ENCODE results near the gene PARP11. TPM values are rescaled to one million over a fixed set of nuclear protein-coding genes. Genes with fewer than 3 reads are reported as not detected.
"Not testable (repeated sequence)": the region's sequence is repeated elsewhere in the genome, so short reads cannot be mapped to it uniquely, and the experiment has no call there.

PARP11 gene
- total and polyA plus RNA-seq, 2 of the 8 experiments (the other 6 are each of a cell fraction or from before 2014, with no cell fraction given), result 4.2 to 13.3 TPM

- H2AK5ac ChIP-seq (ENCODE audit: low read depth, low read length); H3K79me1 ChIP-seq (ENCODE audit: low read depth, low read length); H3K9ac ChIP-seq (replicated peaks in 1 of 4; ENCODE audit: extremely low read depth in 1 of 4, low read depth in 3 of 4, low read length in 3 of 4); H3K14ac ChIP-seq (ENCODE audit: insufficient read length); H3K18ac ChIP-seq (ENCODE audit: extremely low read depth, low read length); H2BK20ac ChIP-seq (ENCODE audit: low read length); H3K4me2 ChIP-seq (ENCODE audit: insufficient read depth in 1 of 2, low read depth in 2 of 2, low read length in 2 of 2); H2BK5ac ChIP-seq (ENCODE audit: low read depth, low read length); H3K4ac ChIP-seq (replicated peaks; ENCODE audit: insufficient read length, low read depth, low read length); H4K5ac ChIP-seq (ENCODE audit: insufficient read length, low read depth, low read length); H3K4me1 ChIP-seq (replicated peaks in 1 of 4; ENCODE audit: control insufficient read depth in 3 of 4, insufficient read depth in 4 of 4, low read length in 3 of 4); FAIRE-seq; H3K4me3 ChIP-seq (ENCODE audit: extremely low read depth in 1 of 4, insufficient read depth in 2 of 4, low read depth in 3 of 4, low read length in 4 of 4); H4K20me1 ChIP-seq (replicated peaks in 1 of 2; ENCODE audit: control insufficient read depth in 1 of 2, insufficient read depth in 2 of 2, low read length in 2 of 2); POLR2A ChIA-PET (ENCODE audit: partially characterized antibody); H4K8ac ChIP-seq (ENCODE audit: extremely low read depth, insufficient read depth, low read length); H2AFZ ChIP-seq (ENCODE audit: low read length); H3K79me2 ChIP-seq (ENCODE audit: control insufficient read depth in 1 of 2, insufficient read depth in 2 of 2, low read length in 2 of 2); H2BK15ac ChIP-seq (ENCODE audit: low read length); H3K27ac ChIP-seq (ENCODE audit: low read depth, low read length); H3K23me2 ChIP-seq (ENCODE audit: low read depth, low read length); DNase-seq (ENCODE audit: low read depth in 1 of 2, low spot score in 2 of 2); H2BK12ac ChIP-seq (ENCODE audit: low read depth, low read length); CTCF ChIA-PET (ENCODE audit: partially characterized antibody); H3K23ac ChIP-seq (ENCODE audit: insufficient read length); H3K27me3 ChIP-seq (replicated peaks in 1 of 4; ENCODE audit: control insufficient read depth in 3 of 4, extremely low read depth in 1 of 4, insufficient read depth in 3 of 4, low read length in 3 of 4); H3K56ac ChIP-seq (replicated peaks; ENCODE audit: insufficient read length, low read depth, low read length); H3K36me3 ChIP-seq (ENCODE audit: control insufficient read depth in 2 of 4, insufficient read depth in 4 of 4, low read length in 3 of 4); H3K9me3 ChIP-seq (ENCODE audit: insufficient read depth in 2 of 2, low read depth in 1 of 2, low read length in 1 of 2); H4K91ac ChIP-seq (replicated peaks; ENCODE audit: insufficient read length, low read length); H2BK120ac ChIP-seq (replicated peaks; ENCODE audit: low read depth, low read length): not testable (repeated sequence)
- WGBS, 2 experiments (ENCODE audit: extremely low coverage in 1 of 2, insufficient coverage in 1 of 2, insufficient read length in 1 of 2, insufficient replicate concordance in 2 of 2, low coverage in 1 of 2, low lambda C conversion rate in 2 of 2, missing lambda C conversion rate in 1 of 2), result 89% methylated on average over 2 of the region's 2 CpGs; no CpG with 5 or more reads in 1 of the 2 experiments
Measured at GRCh38 chr12:3840833-3841232, 32.4 kb downstream of the PARP11 start.

DNA sequence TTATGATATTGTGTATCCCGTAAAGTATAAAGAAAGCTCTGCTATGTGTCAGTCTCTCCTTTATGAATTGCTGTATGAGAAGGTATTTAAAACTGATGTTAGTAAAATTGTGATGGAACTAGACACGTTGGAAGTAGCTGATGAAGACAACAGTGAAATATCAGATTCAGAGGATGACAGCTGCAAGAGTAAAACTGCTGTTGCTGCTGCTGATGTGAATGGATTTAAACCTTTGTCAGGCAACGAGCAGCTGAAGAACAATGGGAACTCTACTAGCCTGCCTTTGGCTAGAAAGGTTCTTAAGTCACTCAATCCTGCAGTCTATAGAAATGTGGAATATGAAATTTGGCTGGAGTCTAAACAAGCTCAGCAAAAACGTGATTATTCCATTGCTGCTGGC lies 33.5 kb downstream of the PARP11 start:
- WGBS, 2 experiments (ENCODE audit: extremely low coverage in 1 of 2, insufficient coverage in 1 of 2, insufficient read length in 1 of 2, insufficient replicate concordance in 2 of 2, low coverage in 1 of 2, low lambda C conversion rate in 2 of 2, missing lambda C conversion rate in 1 of 2), result 96% methylated on average over 4 of the region's 4 CpGs; no CpG with 5 or more reads in 1 of the 2 experiments
- H3K14ac ChIP-seq (ENCODE audit: insufficient read length); H3K56ac ChIP-seq (replicated peaks; ENCODE audit: insufficient read length, low read depth, low read length); H3K4me2 ChIP-seq (ENCODE audit: insufficient read depth in 1 of 2, low read depth in 2 of 2, low read length in 2 of 2); FAIRE-seq; H4K20me1 ChIP-seq (replicated peaks in 1 of 2; ENCODE audit: control insufficient read depth in 1 of 2, insufficient read depth in 2 of 2, low read length in 2 of 2); H3K36me3 ChIP-seq (ENCODE audit: control insufficient read depth in 2 of 4, insufficient read depth in 4 of 4, low read length in 3 of 4); DNase-seq (ENCODE audit: low read depth in 1 of 2, low spot score in 2 of 2); H4K91ac ChIP-seq (replicated peaks; ENCODE audit: insufficient read length, low read length); H2AFZ ChIP-seq (ENCODE audit: low read length); H3K9ac ChIP-seq (replicated peaks in 1 of 4; ENCODE audit: extremely low read depth in 1 of 4, low read depth in 3 of 4, low read length in 3 of 4); CTCF ChIA-PET (ENCODE audit: partially characterized antibody); H4K5ac ChIP-seq (ENCODE audit: insufficient read length, low read depth, low read length); H2BK12ac ChIP-seq (ENCODE audit: low read depth, low read length); H3K27ac ChIP-seq (ENCODE audit: low read depth, low read length); H3K4me1 ChIP-seq (replicated peaks in 1 of 4; ENCODE audit: control insufficient read depth in 3 of 4, insufficient read depth in 4 of 4, low read length in 3 of 4); H2BK5ac ChIP-seq (ENCODE audit: low read depth, low read length); H2BK20ac ChIP-seq (ENCODE audit: low read length); H3K79me1 ChIP-seq (ENCODE audit: low read depth, low read length); H2BK15ac ChIP-seq (ENCODE audit: low read length); H3K4ac ChIP-seq (replicated peaks; ENCODE audit: insufficient read length, low read depth, low read length); H3K9me3 ChIP-seq (ENCODE audit: insufficient read depth in 2 of 2, low read depth in 1 of 2, low read length in 1 of 2); H4K8ac ChIP-seq (ENCODE audit: extremely low read depth, insufficient read depth, low read length); H3K23me2 ChIP-seq (ENCODE audit: low read depth, low read length); H2AK5ac ChIP-seq (ENCODE audit: low read depth, low read length); H3K27me3 ChIP-seq (replicated peaks in 1 of 4; ENCODE audit: control insufficient read depth in 3 of 4, extremely low read depth in 1 of 4, insufficient read depth in 3 of 4, low read length in 3 of 4); H3K23ac ChIP-seq (ENCODE audit: insufficient read length); H3K4me3 ChIP-seq (ENCODE audit: extremely low read depth in 1 of 4, insufficient read depth in 2 of 4, low read depth in 3 of 4, low read length in 4 of 4); H3K18ac ChIP-seq (ENCODE audit: extremely low read depth, low read length); H2BK120ac ChIP-seq (replicated peaks; ENCODE audit: low read depth, low read length): not testable (repeated sequence)
- H3K79me2 ChIP-seq (ENCODE audit: control insufficient read depth in 1 of 2, insufficient read depth in 2 of 2, low read length in 2 of 2), result peaks cover 0 to 12% of the 10 kb centered on the region in 2 experiments; a peak in 1 of 4 replicates
- POLR2A ChIA-PET (ENCODE audit: partially characterized antibody), result interaction anchor here (0.6 kb wide), 1 partner anchor 34 kb away, joined by 3 read pairs; the partner anchor contains the start of gene PARP11
